PC-9 (cell line): ENCODE measurements around the gene PNMA8B. TPM values are rescaled to one million over a fixed set of nuclear protein-coding genes. Genes with fewer than 3 reads are reported as not detected.

Source experiments
- BruUV-seq: library from RNA; stranded (reverse); fragments of 400-500 nt; replicated peaks from 2 replicates; lab custom pipeline; 2021; lab: Mats Ljungman, UMichigan
- CTCF ChIA-PET: fragments of 300-600 bp; sonication (Branson Sonifier 250); formaldehyde crosslinking; loops from one replicate; lab custom pipeline; 2022; ENCODE audit warnings: antibody characterized with exemption; lab: Charles Lee
- POLR2A ChIA-PET: fragments of 300-600 bp; sonication (Branson Sonifier 250); formaldehyde crosslinking; loops from one replicate; lab custom pipeline; 2022; ENCODE audit warnings: antibody characterized with exemption; ENCODE audit not compliant: unreplicated experiment; lab: Charles Lee
- DNase-seq, 2 experiments: peaks; one replicate each; pipeline versions ENCODE4 v3.0.0 to v3.0.0-alpha.2; 2015 to 2022; ENCODE audit warnings: mixed read lengths in 1 of 2
- H2AFZ ChIP-seq: fragments of 200-600 bp; sonication (generic); 2 replicates; pipeline ENCODE4 v1.8.1; 2017; ENCODE audit warnings: antibody characterized with exemption
- H3F3A ChIP-seq: fragments of 200-600 bp; sonication (generic); 2 replicates; pipeline ENCODE4 v1.8.1; 2017; ENCODE audit warnings: antibody characterized with exemption, mild to moderate bottlenecking, low read depth; ENCODE audit not compliant: insufficient read depth
- H3K27ac ChIP-seq: fragments of 200-600 bp; sonication (generic); 2 replicates; pipeline ENCODE4 v1.6.1; 2016; ENCODE audit warnings: mixed run types
- H3K27me3 ChIP-seq: fragments of 200-600 bp; sonication (generic); 2 replicates; pipeline ENCODE4 v1.6.1; 2016; ENCODE audit warnings: low read depth, mixed run types; ENCODE audit not compliant: insufficient read depth
- H3K36me3 ChIP-seq: fragments of 200-600 bp; sonication (generic); 2 replicates; pipeline ENCODE4 v1.6.1; 2016; ENCODE audit warnings: low read depth, mixed run types
- H3K4me1 ChIP-seq: fragments of 200-600 bp; sonication (generic); replicated peaks from 2 replicates; pipeline ENCODE4 v1.6.1; 2016; ENCODE audit warnings: mixed run types; ENCODE audit not compliant: insufficient read depth
- H3K4me2 ChIP-seq: fragments of 200-600 bp; sonication (generic); 2 replicates; pipeline ENCODE4 v1.6.1; 2017; ENCODE audit warnings: mixed run types
- H3K4me3 ChIP-seq: fragments of 200-600 bp; sonication (generic); 2 replicates; pipeline ENCODE4 v1.6.1; 2016; ENCODE audit warnings: mixed run types
- H3K79me2 ChIP-seq: fragments of 200-600 bp; sonication (generic); 2 replicates; pipeline ENCODE4 v1.6.1; 2017; ENCODE audit warnings: low read depth, mixed run types
- H3K9me2 ChIP-seq: fragments of 200-600 bp; sonication (generic); 2 replicates; pipeline ENCODE4 v1.8.1; 2017; ENCODE audit warnings: mild to moderate bottlenecking; ENCODE audit not compliant: insufficient read depth
- H3K9me3 ChIP-seq: fragments of 200-600 bp; sonication (generic); 2 replicates; pipeline ENCODE4 v1.8.1; 2016; ENCODE audit warnings: low read depth; ENCODE audit not compliant: insufficient read depth
- H4K20me1 ChIP-seq: fragments of 200-600 bp; sonication (generic); 2 replicates; pipeline ENCODE4 v1.8.1; 2017; ENCODE audit not compliant: insufficient read depth
- CTCF ChIP-seq: fragments of 200-600 bp; sonication (generic); conservative IDR thresholded peaks from 2 replicates; pipeline ENCODE4 v1.6.1; 2017; ENCODE audit warnings: mixed run types, antibody characterized with exemption, mild to moderate bottlenecking, moderate library complexity
- EZH2 ChIP-seq: fragments of 200-600 bp; sonication (generic); IDR thresholded peaks from 2 replicates; pipeline ENCODE4 v1.8.0; 2017; ENCODE audit warnings: antibody characterized with exemption, low read depth
- intact Hi-C: fragments of 100-400 bp; cut with micrococcal nuclease; formaldehyde crosslinking; loops from one replicate; pipeline ENCODE4 v1.10.0; 2022; ENCODE audit not compliant: unreplicated experiment
- total RNA-seq: library from RNA; stranded (reverse); gene quantifications from 2 replicates; pipeline ENCODE4 v1.2.3, GENCODE V29; 2021

The PNMA8B gene
- total RNA-seq, 1 experiment from 2014 or later: not detected

GRCh38 chr19:46480415-46480814 is 15.3 kb downstream of the PNMA8B start:
- H3K9me3 ChIP-seq: no peaks in the 10 kb centered on the region
- no peaks in the 10 kb centered on the region for H3K79me2 ChIP-seq
- no peak overlapping the region for H3K4me3 ChIP-seq
- no TSS peak for BruUV-seq
- H3K4me2 ChIP-seq: no peak overlapping the region
- POLR2A ChIA-PET: interaction anchor here (0.6 kb wide), 1 partner anchor 1011 kb away, joined by 5 read pairs; no protein-coding TSS in a partner anchor
- no peak for TF ChIP-seq EZH2
- no peak for TF ChIP-seq CTCF
- CTCF ChIA-PET: no interaction called here
- intact Hi-C loops: no loop called here
- H3K27me3 ChIP-seq: peaks cover 64% of the 10 kb centered on the region
- H3K36me3 ChIP-seq: no peaks in the 10 kb centered on the region
- no peak overlapping the region for H3K27ac ChIP-seq
- no peaks in the 10 kb centered on the region for H3K9me2 ChIP-seq
- no peak overlapping the region for H2AFZ ChIP-seq
- no peaks in the 10 kb centered on the region for H3K4me1 ChIP-seq
- H3F3A ChIP-seq: peaks cover 10% of the 10 kb centered on the region; the same call in 1 of the 2 replicates
- no peaks in the 10 kb centered on the region; the same call in 1 of the 2 replicates for H4K20me1 ChIP-seq
- no peak for DNase-seq

DNA sequence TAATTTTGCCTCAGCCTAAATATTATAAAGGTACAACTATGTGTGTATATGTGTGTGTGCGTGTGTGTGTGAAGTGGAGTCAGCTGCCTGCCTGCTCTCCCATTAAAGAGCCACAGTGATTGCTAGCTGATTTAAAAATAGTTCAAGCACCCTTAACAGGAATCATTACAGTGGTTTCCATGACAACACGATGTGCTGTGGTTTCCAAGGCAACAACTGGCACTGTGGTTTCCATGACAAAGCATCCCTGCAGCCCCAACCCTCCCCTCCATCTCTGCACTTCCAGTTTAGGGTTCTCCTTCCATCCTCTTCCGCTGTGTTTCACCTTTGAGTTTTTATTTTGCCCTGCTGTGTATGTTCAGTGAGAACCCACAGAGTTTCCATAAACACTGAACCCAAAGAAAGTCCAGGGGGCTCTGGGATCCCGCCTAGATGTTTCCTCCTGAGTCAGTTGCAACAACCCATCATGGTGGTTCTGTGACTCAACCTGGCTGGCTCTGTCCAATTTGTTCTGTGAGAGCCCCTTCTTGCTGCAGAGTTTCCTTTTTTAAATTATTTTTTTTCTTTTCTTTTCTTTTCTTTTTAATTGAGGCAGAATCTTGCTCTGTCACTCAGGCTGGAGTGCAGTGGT is 17.2 kb downstream of the PNMA8B start:
- no peaks in the 10 kb centered on the region for H3K36me3 ChIP-seq
- no peaks in the 10 kb centered on the region for H4K20me1 ChIP-seq
- no TSS peak for BruUV-seq
- no peak overlapping the region for H2AFZ ChIP-seq
- intact Hi-C loops: no loop called here
- H3F3A ChIP-seq: peaks cover 10% of the 10 kb centered on the region; the same call in 1 of the 2 replicates
- ChIA-PET POLR2A (no interaction called here), CTCF (no interaction called here)
- H3K79me2 ChIP-seq: no peaks in the 10 kb centered on the region
- H3K4me2 ChIP-seq: no peak overlapping the region
- H3K27ac ChIP-seq: no peak overlapping the region
- H3K4me1 ChIP-seq: 0 out of 2 replicates have a peak, but pooled peaks cover 5% of the 10 kb centered on the region
- no peak for DNase-seq
- no peak for TF ChIP-seq CTCF
- TF ChIP-seq EZH2: no peak
- H3K9me3 ChIP-seq: no peaks in the 10 kb centered on the region
- H3K4me3 ChIP-seq: no peak overlapping the region
- H3K9me2 ChIP-seq: no peaks in the 10 kb centered on the region
- peaks cover 53% of the 10 kb centered on the region for H3K27me3 ChIP-seq

- POLR2A ChIA-PET: no interaction called here
- H3K4me2 ChIP-seq: no peak overlapping the region
- H3K9me3 ChIP-seq: no peaks in the 10 kb centered on the region
- H3K79me2 ChIP-seq: no peaks in the 10 kb centered on the region
- intact Hi-C loops: no loop called here
- H2AFZ ChIP-seq: no peak overlapping the region
- peaks cover 50% of the 10 kb centered on the region for H3K27me3 ChIP-seq
- no peaks in the 10 kb centered on the region for H3K36me3 ChIP-seq
- H3K9me2 ChIP-seq: no peaks in the 10 kb centered on the region
- no peak overlapping the region for H3K4me3 ChIP-seq
- H3K4me1 ChIP-seq: 0 out of 2 replicates have a peak, but pooled peaks cover 5% of the 10 kb centered on the region
- DNase-seq: no peak
- BruUV-seq: no TSS peak
- H4K20me1 ChIP-seq: no peaks in the 10 kb centered on the region
- peaks cover 10% of the 10 kb centered on the region; the same call in 1 of the 2 replicates for H3F3A ChIP-seq
- CTCF ChIA-PET: no interaction called here
- TF ChIP-seq CTCF (no peak), EZH2 (no peak)
- H3K27ac ChIP-seq: no peak overlapping the region
Observed at GRCh38 chr19:46475986-46476385, 19.7 kb downstream of the PNMA8B start.
